ENCODE measurements around the gene PSME1. TPM values are rescaled to one million over a fixed set of nuclear protein-coding genes. Genes with fewer than 3 reads are reported as not detected.

The PSME1 gene
- total and polyA plus RNA-seq, 2 experiments from 2014 or later = 61.1 to 215 TPM

GRCh38 chr14:24106672-24107271, 29.2 kb upstream of the PSME1 start:
- Histone ChIP-seq H3K4me2 (no peak overlapping the region), H3K36me3 (ENCODE audit: insufficient read depth) (peaks cover 23% of the 10 kb centered on the region; the same call in 1 of the 2 replicates), H3K79me2 (replicated peaks; ENCODE audit: insufficient read depth) (no peaks in the 10 kb centered on the region), H3K27me3 (ENCODE audit: insufficient read depth) (no peaks in the 10 kb centered on the region), H3F3A (replicated peaks; ENCODE audit: low read depth) (peaks cover 5% of the 10 kb centered on the region; the same call in 1 of the 2 replicates), H4K20me1 (replicated peaks; ENCODE audit: insufficient read depth) (no peaks in the 10 kb centered on the region), H3K4me3 (no peak overlapping the region), H3K4me1 (ENCODE audit: insufficient read depth) (no peaks in the 10 kb centered on the region), H3K27ac (ENCODE audit: low read depth) (no peak overlapping the region), H3K9me2 (ENCODE audit: insufficient read depth) (no peaks in the 10 kb centered on the region), H2AFZ (no peak overlapping the region)
- peaks cover 37% of the 10 kb centered on the region for H3K36me3 Mint-ChIP-seq (ENCODE audit: low read depth)
- H3K4me3 Mint-ChIP-seq = no peak overlapping the region
- ATAC-seq = no peak
- peaks cover 3% of the 10 kb centered on the region; the same call in 2 of the 3 replicates for H3K4me1 Mint-ChIP-seq
- no peak for TF ChIP-seq ZNF462 (CRISPR knock-in tag; IDR thresholded peaks at IDR 0.05)
- no peak for TF ChIP-seq ZNF331 (CRISPR knock-in tag; IDR thresholded peaks at IDR 0.05; ENCODE audit: low read depth)
- no peak for TF ChIP-seq EZH2 (IDR thresholded peaks at IDR 0.05; ENCODE audit: low read depth, unreplicated experiment)
- no peak for TF ChIP-seq ETS1 (IDR thresholded peaks at IDR 0.05)
- TF ChIP-seq NANOG (IDR thresholded peaks at IDR 0.05; ENCODE audit: borderline replicate concordance) = no peak
- TF ChIP-seq CREB1 (CRISPR knock-in tag; IDR thresholded peaks at IDR 0.05; ENCODE audit: low read depth) = no peak
- TF ChIP-seq CTCF (conservative IDR thresholded peaks at IDR 0.05; ENCODE audit: low read depth in 2 of 2) = no peak
- no peak for TF ChIP-seq EZH2phosphoT487 (IDR thresholded peaks at IDR 0.05; ENCODE audit: unreplicated experiment)
- TF ChIP-seq POLR2AphosphoS5 (IDR thresholded peaks at IDR 0.05; ENCODE audit: low read depth) = no peak
- no peak for TF ChIP-seq REST (IDR thresholded peaks at IDR 0.05; ENCODE audit: unreplicated experiment)
- TF ChIP-seq JUNB (IDR thresholded peaks at IDR 0.05; ENCODE audit: unreplicated experiment) = no peak
- TF ChIP-seq ZNF114 (CRISPR knock-in tag; IDR thresholded peaks at IDR 0.05) = no peak
- TF ChIP-seq STAT1 (IDR thresholded peaks at IDR 0.05; ENCODE audit: unreplicated experiment) = no peak
- peaks cover 5% of the 10 kb centered on the region for H3K27me3 Mint-ChIP-seq (ENCODE audit: insufficient read depth, low read depth, poor library complexity)
- peaks cover 14% of the 10 kb centered on the region for H3K9me3 Mint-ChIP-seq
- no peak for DNase-seq (ENCODE audit: low spot score)
- no peak overlapping the region for H3K27ac Mint-ChIP-seq
